NCI-H1436 (cell line): ENCODE results near the gene MPL.

ENCODE experiments used
- DNase-seq: peaks from one replicate; lab custom pipeline; 2025; lab: John Stamatoyannopoulos, UW

The MPL gene

GRCh38 chr1:43306688-43307457 is 30.7 kb upstream of the MPL start:
- peak; percentile 18 for DNase-seq

DNA sequence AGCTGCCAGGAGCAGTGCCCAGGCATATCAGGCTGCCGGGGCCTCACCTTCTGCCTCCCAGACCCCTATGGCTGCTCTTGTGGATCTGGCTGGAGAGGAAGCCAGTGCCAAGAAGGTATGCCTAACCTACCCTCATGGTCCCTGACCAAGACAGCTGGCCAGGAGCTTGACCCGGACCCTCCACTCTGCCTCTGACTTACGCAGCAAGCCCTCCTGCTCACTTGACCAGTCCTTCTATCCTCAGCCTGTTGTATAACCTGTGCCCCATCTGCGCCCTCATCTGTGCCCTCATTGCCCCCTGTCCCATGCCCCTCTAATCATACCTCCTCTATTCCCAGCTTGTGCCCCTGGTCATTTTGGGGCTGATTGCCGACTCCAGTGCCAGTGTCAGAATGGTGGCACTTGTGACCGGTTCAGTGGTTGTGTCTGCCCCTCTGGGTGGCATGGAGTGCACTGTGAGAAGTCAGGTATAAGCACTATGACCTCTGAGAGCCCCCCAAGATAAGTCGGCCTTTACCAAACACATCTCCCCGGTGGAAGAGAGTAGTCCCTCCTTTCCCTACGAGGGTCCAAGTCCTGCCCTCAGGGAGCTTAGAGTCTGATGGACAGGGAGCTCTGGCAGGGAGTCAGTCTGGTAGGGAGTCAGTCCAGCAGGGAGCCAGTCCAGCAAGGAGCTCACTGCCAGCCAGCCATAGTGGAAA is 30.0 kb upstream of the MPL start:
- DNase-seq = no peak

DNA sequence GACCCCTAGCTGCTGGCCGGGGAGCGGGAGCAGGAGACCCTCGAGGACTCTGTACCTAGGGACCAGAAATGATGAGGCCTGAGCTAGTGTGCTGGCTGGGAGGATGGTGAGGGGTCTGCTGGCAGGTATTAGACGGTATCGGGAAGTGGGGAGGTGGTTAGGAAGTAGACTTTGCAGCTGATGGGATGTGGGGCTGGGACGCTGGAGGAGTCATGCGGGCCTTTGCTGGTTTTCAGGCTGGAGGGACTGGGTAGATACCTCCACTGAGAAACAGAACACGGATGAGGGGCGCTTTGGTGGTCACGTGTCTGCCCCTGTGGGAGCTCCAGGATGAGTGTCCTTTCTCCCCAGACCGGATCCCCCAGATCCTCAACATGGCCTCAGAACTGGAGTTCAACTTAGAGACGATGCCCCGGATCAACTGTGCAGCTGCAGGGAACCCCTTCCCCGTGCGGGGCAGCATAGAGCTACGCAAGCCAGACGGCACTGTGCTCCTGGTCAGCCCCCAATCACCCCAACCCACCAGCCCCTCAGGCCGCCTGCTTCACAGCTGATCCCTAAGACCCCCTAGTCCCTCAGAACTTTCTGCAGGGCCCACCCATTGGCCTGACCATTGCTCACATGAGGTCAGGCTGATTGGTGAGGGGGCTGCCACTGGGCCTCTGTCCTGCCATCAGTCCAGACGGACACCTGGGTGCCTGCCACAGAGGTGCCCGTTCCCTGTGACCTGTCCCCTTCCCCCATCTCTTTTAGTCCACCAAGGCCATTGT is 28.8 kb upstream of the MPL start:
- DNase-seq = no peak

GRCh38 chr1:43309405-43310025 is 28.1 kb upstream of the MPL start:
- DNase-seq = no peak

DNA sequence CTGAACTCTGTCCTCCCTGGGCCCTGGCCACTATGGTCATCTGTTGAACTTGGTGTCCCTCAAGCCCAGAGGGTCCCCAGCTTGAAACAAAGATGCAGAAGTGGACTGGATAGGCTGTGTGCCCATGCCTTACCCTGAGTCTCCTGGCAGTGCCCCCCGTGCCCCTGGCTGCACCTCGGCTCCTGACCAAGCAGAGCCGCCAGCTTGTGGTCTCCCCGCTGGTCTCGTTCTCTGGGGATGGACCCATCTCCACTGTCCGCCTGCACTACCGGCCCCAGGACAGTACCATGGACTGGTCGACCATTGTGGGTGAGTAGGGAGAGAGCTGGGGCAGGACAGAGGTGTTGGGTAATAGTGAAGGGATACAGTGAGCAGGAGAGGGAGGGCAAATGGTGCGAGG is 26.1 kb upstream of the MPL start:
- DNase-seq = no peak

DNA sequence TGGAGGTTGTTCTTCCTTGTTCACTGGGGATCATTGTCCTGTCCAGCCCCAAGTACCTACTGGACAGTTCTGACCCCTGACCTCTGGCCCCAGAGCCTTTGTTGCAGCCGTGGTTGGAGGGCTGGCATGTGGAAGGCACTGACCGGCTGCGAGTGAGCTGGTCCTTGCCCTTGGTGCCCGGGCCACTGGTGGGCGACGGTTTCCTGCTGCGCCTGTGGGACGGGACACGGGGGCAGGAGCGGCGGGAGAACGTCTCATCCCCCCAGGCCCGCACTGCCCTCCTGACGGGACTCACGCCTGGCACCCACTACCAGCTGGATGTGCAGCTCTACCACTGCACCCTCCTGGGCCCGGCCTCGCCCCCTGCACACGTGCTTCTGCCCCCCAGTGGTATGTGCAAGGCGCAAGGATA is 25.4 kb upstream of the MPL start:
- DNase-seq = no peak

GRCh38 chr1:43312663-43313515 is 24.7 kb upstream of the MPL start:
- no peak for DNase-seq

- DNase-seq = no peak
Measured at GRCh38 chr1:43313771-43314170, 23.8 kb upstream of the MPL start.

- no peak for DNase-seq
Measured at GRCh38 chr1:43314233-43314632, 23.4 kb upstream of the MPL start.

- no peak for DNase-seq
Measured at GRCh38 chr1:43315481-43315880, 22.1 kb upstream of the MPL start.

GRCh38 chr1:43315963-43316737 is 21.5 kb upstream of the MPL start:
- no peak for DNase-seq

DNA sequence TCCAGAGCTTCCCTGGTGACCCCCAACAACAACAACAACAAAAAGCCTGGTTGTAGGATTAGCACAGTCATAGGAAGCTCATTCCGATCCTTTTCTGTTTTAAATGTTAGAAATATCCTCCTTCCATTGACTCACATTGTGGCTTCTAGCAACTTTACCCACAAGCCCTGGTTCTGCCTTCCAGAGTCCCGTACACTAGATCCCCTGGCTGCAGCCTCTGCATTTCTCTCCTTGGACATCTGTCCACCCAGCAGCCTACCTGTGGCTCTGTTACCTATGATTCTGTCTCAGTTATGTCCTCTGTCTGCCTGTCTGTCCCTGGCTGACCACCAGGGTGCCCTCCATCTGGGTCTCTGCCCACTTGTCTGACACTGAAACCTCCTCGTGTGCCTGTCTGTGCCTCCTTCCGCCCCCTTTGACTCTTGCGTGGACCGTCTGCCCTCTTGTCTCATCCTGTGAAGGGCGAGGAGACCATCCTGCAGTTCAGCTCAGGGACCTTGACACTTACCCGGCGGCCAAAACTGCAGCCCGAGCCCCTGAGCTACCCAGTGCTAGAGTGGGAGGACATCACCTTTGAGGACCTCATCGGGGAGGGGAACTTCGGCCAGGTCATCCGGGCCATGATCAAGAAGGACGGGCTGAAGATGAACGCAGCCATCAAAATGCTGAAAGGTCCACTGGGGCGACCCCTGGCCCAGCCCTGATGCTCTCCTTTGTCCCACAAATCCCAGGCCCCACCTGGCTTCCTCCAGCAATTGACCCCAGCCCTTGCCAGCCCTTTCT is 20.7 kb upstream of the MPL start:
- DNase-seq = no peak

GRCh38 chr1:43317817-43318471 is 19.7 kb upstream of the MPL start:
- no peak for DNase-seq

- DNase-seq = no peak
Measured at GRCh38 chr1:43318831-43319230, 18.8 kb upstream of the MPL start.

- no peak for DNase-seq
Measured at GRCh38 chr1:43319288-43319687, 18.3 kb upstream of the MPL start.

DNA sequence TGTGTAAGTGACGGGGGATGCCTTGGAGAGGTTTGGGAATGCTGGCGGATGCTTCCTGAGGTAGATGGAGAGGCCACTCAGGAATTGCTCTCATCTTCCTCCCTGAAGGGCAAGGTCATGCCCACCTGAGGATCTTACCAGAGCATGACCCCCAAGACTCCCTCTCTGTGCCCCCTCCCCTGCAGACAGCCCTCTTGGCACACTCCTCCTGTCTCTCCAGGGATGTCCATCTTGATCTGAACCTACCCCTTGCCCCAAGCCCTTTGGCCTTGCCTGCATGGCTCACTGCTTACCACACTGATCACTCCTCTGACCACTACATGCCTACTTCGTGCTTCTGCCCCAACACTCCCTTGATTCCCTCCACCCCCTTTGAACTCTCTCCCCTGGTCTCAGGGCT is 17.9 kb upstream of the MPL start:
- no peak for DNase-seq

- no peak for DNase-seq
Measured at GRCh38 chr1:43321331-43321891, 16.2 kb upstream of the MPL start.

DNA sequence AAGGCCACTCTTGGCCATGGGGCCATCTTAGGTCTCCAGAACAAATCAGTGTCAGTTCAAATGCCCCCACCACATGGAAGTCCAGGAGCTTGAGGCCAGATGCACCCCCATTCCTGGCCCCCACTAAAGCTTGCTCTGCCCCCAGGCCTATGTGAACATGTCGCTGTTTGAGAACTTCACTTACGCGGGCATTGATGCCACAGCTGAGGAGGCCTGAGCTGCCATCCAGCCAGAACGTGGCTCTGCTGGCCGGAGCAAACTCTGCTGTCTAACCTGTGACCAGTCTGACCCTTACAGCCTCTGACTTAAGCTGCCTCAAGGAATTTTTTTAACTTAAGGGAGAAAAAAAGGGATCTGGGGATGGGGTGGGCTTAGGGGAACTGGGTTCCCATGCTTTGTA is 15.1 kb upstream of the MPL start:
- no peak for DNase-seq

DNA sequence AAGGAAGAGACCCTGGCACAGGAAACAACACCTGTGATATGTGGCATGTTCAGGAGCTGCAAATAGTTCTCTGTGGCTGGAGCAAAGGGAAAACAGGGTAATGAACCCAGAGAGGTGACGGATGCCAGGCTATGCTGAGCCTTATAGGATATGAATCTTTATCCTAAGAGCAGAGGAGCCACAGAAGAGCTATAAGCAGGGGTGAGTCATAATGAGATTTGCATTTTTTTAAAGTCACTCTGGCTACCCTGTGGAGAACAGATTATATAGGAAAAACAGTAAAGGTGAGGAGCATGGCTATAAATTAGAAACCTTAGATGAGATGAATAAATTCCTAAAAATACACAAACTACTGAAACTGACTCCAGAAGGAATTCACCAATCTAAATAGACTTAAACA is 12.8 kb upstream of the MPL start:
- no peak for DNase-seq
